WERI-Rb-1 (cell line): ENCODE measurements around the gene TNK2.
"Not testable (repeated sequence)": the region's sequence is repeated elsewhere in the genome, so short reads cannot be mapped to it uniquely, and the experiment has no call there.

Source experiments
- DNase-seq: peaks from one replicate; pipeline ENCODE4 v3.0.0-alpha.2; 2020
- H3K27ac ChIP-seq: fragments of 250-450 bp; sonication (Bioruptor Pico); 2 replicates; pipeline ENCODE4 v1.5.1; 2020; ENCODE audit warnings: mild to moderate bottlenecking, moderate library complexity
- H3K27me3 ChIP-seq: fragments of 250-450 bp; sonication (Bioruptor Pico); 2 replicates; pipeline ENCODE4 v1.5.1; 2021; ENCODE audit warnings: mild to moderate bottlenecking, low read depth, moderate library complexity; ENCODE audit not compliant: insufficient read depth, severe bottlenecking
- H3K36me3 ChIP-seq: fragments of 250-450 bp; sonication (Bioruptor Pico); 2 replicates; pipeline ENCODE4 v1.5.1; 2020; ENCODE audit warnings: mild to moderate bottlenecking, moderate library complexity
- H3K4me3 ChIP-seq: 2 replicates; pipeline ENCODE4 v1.5.1; 2011; ENCODE audit warnings: low read depth, mild to moderate bottlenecking, control low read depth, low read length
- H3K9me3 ChIP-seq: fragments of 250-450 bp; sonication (Bioruptor Pico); 2 replicates; pipeline ENCODE4 v1.5.1; 2021; ENCODE audit warnings: mild to moderate bottlenecking, moderate library complexity; ENCODE audit not compliant: severe bottlenecking
- TF ChIP-seq, protein P1 (sequence below): IDR thresholded peaks from 2 replicates; pipeline ENCODE4 v1.5.1; 2011; ENCODE audit warnings: low read depth, mild to moderate bottlenecking, control low read depth, inconsistent platforms, low read length

Gene TNK2

DNA sequence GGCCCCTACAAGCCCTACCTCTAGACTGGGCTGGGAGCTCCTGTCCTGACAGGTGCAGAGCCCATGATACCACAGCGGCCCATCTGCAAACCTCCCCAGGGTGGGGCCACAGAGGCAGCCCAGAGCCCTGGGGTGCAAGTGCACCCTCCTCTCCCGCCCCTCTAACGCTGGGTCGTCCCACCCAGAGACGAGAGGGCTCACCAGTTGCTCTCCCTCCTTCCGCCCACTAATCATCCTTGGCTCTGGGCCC, 742 bp downstream of the TNK2 start:
- Histone ChIP-seq H3K9me3 (no peaks in the 10 kb centered on the region), H3K4me3 (peak overlapping the region; percentile 20), H3K27ac (no peak overlapping the region), H3K36me3 (no peaks in the 10 kb centered on the region), H3K27me3 (no peaks in the 10 kb centered on the region)
- no peak for DNase-seq
- TF ChIP-seq, protein P1, sequence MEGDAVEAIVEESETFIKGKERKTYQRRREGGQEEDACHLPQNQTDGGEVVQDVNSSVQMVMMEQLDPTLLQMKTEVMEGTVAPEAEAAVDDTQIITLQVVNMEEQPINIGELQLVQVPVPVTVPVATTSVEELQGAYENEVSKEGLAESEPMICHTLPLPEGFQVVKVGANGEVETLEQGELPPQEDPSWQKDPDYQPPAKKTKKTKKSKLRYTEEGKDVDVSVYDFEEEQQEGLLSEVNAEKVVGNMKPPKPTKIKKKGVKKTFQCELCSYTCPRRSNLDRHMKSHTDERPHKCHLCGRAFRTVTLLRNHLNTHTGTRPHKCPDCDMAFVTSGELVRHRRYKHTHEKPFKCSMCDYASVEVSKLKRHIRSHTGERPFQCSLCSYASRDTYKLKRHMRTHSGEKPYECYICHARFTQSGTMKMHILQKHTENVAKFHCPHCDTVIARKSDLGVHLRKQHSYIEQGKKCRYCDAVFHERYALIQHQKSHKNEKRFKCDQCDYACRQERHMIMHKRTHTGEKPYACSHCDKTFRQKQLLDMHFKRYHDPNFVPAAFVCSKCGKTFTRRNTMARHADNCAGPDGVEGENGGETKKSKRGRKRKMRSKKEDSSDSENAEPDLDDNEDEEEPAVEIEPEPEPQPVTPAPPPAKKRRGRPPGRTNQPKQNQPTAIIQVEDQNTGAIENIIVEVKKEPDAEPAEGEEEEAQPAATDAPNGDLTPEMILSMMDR = no peak

DNA sequence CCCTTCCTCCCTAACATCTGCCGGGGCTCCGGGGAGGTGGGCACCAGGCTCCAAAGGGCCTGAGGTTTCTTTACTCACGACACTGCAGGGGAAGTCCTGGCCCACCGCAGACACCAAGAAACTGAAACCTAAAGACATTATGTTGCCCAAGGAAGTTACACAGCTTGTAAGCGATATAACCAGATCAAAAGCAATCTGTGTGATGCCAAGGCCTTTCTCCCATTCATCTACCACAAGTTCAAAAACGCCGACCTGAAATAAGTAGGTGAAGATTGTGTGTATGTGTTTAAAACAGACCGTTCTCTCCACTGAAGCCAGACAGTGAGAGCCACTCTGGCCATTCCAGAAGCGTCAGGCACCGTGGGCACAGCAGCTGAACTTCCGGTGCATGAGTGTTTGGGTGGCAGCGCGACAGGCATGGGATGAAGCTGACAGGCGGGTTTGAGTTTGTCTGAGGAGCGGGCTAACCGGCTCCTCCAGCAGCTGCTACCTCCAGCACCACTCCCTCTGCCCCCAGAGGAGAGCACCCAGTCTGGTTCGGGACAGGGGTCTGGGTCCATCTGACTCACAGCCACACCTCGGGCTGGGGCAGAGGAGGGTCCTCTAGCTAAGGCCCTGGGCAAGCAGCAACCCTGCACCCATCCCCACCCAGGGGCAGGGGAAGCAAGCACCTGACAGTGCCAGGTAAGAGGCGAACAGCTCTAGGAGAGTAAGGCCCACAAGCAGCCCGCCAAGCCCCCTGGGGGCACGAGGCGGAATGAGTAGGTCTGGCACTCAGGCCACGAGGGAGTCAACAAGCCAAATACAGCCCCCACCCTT, 1.3 kb downstream of the TNK2 start:
- H3K36me3 ChIP-seq = no peaks in the 10 kb centered on the region
- peak overlapping the region; percentile 20 for H3K4me3 ChIP-seq
- H3K9me3 ChIP-seq = no peaks in the 10 kb centered on the region
- TF ChIP-seq, protein P1 = no peak
- no peaks in the 10 kb centered on the region for H3K27me3 ChIP-seq
- no peak overlapping the region for H3K27ac ChIP-seq
- no peak for DNase-seq

DNA sequence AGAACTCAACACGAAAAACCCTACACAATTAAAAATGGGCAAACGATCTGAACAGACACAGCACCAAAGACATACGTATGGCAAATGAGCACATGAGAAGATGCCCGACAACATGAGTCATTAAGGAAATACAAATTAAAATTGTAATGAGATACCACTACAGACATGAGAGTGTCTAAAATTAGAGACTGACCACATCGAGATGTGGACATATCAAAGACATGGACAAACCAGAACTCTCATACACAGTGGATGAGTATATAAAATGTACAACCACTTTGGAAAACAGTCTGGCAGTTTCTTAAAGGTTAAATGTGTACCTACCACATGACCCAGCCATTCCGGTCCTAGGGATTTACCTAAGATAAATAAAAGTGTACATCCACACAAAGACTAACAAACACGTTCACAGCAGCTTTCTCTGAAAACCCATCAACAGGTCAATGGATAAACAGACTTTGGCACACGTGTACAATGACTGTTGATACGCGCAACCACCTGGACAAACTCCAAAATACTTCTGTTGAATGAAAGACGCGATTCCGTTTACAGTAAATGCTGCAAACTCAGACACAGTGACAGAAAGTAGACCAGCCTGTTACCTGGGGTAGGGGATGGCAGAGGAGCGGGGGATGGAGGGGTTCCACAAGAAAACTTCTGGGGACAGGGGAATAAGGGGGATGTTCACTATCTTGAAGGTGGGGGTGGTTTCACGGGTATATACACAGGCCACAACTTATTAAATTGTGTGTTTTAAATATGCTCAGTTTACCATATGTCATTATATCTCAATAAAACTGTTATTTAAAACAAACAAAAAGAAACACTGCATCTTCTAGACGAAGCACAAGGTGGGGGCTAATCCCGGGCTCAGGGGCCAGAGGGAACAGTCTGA, 2.1 kb downstream of the TNK2 start:
- no peak overlapping the region for H3K4me3 ChIP-seq

DNA sequence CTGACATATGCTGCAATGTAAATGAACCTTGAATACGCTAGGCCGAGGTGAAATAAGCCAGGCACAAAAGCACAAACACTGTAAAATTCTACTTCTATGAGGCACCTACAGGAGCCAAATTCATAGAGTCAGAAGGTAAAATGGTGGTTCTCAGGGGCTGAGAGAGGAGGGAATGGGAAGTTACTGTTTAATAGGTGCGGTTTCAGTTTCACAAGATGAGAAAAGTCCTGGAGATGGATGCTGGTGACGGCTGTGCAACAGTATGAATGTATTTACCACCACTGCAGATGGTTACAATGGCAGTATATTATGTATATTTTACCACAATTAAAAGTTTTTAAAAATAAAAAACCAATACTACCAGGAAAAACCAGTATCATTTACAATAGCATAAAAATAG, 4.0 kb downstream of the TNK2 start:
- H3K27ac ChIP-seq = no peak overlapping the region
- TF ChIP-seq, protein P1 = no peak
- no peaks in the 10 kb centered on the region for H3K9me3 ChIP-seq
- H3K36me3 ChIP-seq = no peaks in the 10 kb centered on the region
- no peaks in the 10 kb centered on the region for H3K27me3 ChIP-seq
- no peak for DNase-seq
- no peak overlapping the region for H3K4me3 ChIP-seq

More for the DNA sequence above, 2.1 kb downstream of the TNK2 start:
- Histone ChIP-seq H3K36me3 (no peaks in the 10 kb centered on the region), H3K27me3 (no peaks in the 10 kb centered on the region), H3K27ac (no peak overlapping the region), H3K9me3 (no peaks in the 10 kb centered on the region)
- no peak for DNase-seq
- TF ChIP-seq, protein P1 = no peak

DNA sequence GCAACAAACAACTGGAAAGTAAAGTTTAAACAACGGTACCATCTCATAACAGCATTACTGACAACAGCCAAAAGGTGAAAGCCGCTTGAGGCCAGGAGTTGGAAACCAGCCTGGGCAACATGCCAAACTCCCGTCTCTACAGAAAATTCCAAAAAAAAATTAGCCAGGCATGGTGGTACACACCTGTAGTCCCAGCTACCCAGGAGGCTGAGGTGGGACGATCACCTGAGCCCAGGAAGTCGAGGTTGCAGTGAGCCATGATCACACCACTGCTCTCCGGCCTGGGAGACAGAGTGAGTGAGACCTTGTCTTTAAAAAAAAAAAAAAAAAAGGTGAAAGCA, 4.4 kb downstream of the TNK2 start:
- Histone ChIP-seq H3K4me3 (no peak overlapping the region), H3K36me3 (no peaks in the 10 kb centered on the region), H3K27me3 (no peaks in the 10 kb centered on the region), H3K27ac (no peak overlapping the region), H3K9me3 (no peaks in the 10 kb centered on the region)
- TF ChIP-seq, protein P1 = no peak
- no peak for DNase-seq

DNA sequence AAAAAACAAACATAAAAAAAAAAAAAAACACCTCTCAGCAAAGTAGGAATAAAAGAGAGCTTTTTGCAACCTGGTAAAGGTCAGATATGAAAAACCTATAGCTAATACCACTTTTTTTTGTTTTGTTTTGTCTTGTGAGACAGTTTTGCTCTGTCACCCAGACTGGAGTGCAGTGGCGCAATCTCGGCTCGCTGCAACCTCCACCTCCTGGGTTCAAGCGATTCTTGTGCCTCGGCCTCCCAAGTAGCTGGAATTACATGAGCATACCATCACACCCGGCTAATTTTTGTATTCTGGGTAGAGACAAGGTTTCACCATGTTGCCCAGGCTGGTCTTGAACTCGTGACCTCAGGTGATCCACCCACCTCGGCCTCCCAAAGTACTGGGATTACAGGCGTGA, 5.7 kb downstream of the TNK2 start:
- not testable (repeated sequence) for H3K4me3 ChIP-seq, H3K27me3 ChIP-seq, H3K27ac ChIP-seq, H3K36me3 ChIP-seq, DNase-seq, H3K9me3 ChIP-seq

DNA sequence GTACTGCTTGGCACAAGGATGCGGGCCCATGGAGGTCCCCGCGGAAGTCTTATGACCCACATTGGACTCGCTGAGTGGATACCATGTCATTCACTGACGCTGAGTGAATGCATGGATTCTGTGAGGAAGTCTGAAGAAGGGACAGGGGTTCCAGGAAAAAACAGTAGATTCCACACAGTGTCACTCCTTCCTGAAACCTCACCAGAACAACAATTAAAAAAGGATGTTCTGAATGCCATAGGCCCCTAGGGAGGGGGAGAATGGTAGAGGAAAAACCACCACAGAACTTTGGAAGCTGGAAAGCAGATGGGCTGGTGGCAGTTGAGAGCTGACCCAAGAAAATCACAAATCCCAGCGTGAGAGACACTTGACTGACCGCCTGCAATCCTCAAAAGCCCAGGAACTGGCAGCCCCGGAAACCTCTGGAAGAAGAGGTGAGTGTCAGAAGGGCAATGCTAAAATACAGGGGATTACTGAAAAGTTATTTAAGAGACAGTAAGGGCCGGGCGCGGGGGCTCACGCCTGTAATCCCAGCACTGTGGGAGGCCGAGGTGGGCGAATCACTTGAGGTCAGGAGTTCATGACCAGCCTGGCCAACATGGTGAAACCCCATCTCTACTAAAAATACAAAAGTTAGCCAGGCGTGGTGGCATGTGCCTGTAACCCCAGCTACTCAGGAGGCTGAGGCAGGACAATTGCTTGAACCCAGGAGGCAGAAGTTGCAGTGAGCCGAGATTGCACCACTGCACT, 6.3 kb downstream of the TNK2 start:
- not testable (repeated sequence) for H3K4me3 ChIP-seq, H3K27ac ChIP-seq, DNase-seq, H3K36me3 ChIP-seq, H3K9me3 ChIP-seq, H3K27me3 ChIP-seq
